Panc1 (cell line): ENCODE results near the gene CYP24A1.

Experiments
- CTCF ChIP-seq: fragments of 450-650 bp; IDR thresholded peaks from 2 replicates; pipeline ENCODE4 v1.5.1; 2017; ENCODE audit warnings: mild to moderate bottlenecking
- POLR2AphosphoS5 ChIP-seq: IDR thresholded peaks from 2 replicates; pipeline ENCODE4 v1.6.1; 2012; ENCODE audit warnings: mild to moderate bottlenecking, low read depth, low read length, moderate library complexity
- SIN3A ChIP-seq: IDR thresholded peaks from 2 replicates; pipeline ENCODE4 v1.6.1; 2012; ENCODE audit warnings: low read depth, mild to moderate bottlenecking, low read length, moderate library complexity, borderline replicate concordance; ENCODE audit not compliant: insufficient read depth
- TCF7L2 ChIP-seq: IDR thresholded peaks from 2 replicates; pipeline ENCODE4 v1.6.1; 2011; ENCODE audit warnings: mild to moderate bottlenecking, low read depth, low read length, inconsistent platforms

- no peak for TF ChIP-seq CTCF
- no peak for TF ChIP-seq SIN3A
- no peak for TF ChIP-seq TCF7L2
- TF ChIP-seq POLR2AphosphoS5: no peak
These were observed 11.3 kb downstream of the CYP24A1 start for GRCh38 chr20:54162378-54163009.
